HepG2 (cell line): ENCODE data around the gene CLCN2.

Experiments
- CTCF ChIP-seq: sonication (generic); formaldehyde crosslinking; IDR thresholded peaks from 2 replicates; pipeline ENCODE4 v1.5.0; 2020; ENCODE audit warnings: mild to moderate bottlenecking, missing genetic modification reagents, moderate library complexity
- PREB ChIP-seq: sonication (generic); formaldehyde crosslinking; IDR thresholded peaks from 2 replicates; pipeline ENCODE4 v1.4.0; 2020; ENCODE audit warnings: missing genetic modification reagents
- RNF2 ChIP-seq: fragments of 450-650 bp; conservative IDR thresholded peaks from 2 replicates; pipeline ENCODE4 v1.6.1; 2016; ENCODE audit warnings: low read depth
- SKIL ChIP-seq: sonication (generic); formaldehyde crosslinking; IDR thresholded peaks from 2 replicates; pipeline ENCODE4 v1.8.0; 2022; ENCODE audit warnings: missing genetic modification reagents, mild to moderate bottlenecking, moderate library complexity, borderline replicate concordance
- ZBTB26 ChIP-seq: IDR thresholded peaks from 2 replicates; pipeline ENCODE4 v1.6.1; 2016; ENCODE audit warnings: missing compliant biosample characterization, missing genetic modification reagents, borderline replicate concordance
- ZZZ3 ChIP-seq: sonication (generic); formaldehyde crosslinking; IDR thresholded peaks from 2 replicates; pipeline ENCODE4 v1.4.0; 2020; ENCODE audit warnings: missing genetic modification reagents, mild to moderate bottlenecking, borderline replicate concordance

- TF ChIP-seq ZZZ3, result no peak
- TF ChIP-seq CTCF (CRISPR knock-in tag), result no peak
- no peak for TF ChIP-seq ZBTB26 (CRISPR knock-in tag)
- no peak for TF ChIP-seq SKIL (CRISPR knock-in tag)
- no peak for TF ChIP-seq PREB (CRISPR knock-in tag)
- no peak for TF ChIP-seq RNF2
Observed at GRCh38 chr3:184368586-184369183, 7.3 kb upstream of the CLCN2 start.
